Measurements from ENCODE around the gene RASSF9.

RASSF9 gene

GRCh38 chr12:85836197-85837090 is at the start of gene RASSF9:
RASSF9 (minus strand) TSS chr12:85836409; CDS start chr12:85836201, 208 bp downstream.
- DNase-seq: no peak

- no peak for DNase-seq
Measured at GRCh38 chr12:85883763-85884162, 47.6 kb upstream of the RASSF9 start.

GRCh38 chr12:85877459-85877858 is 41.2 kb upstream of the RASSF9 start:
- DNase-seq: no peak

GRCh38 chr12:85874031-85874461 is 37.8 kb upstream of the RASSF9 start, which contains the start of gene NTS:
NTS (plus strand) TSS chr12:85874295; CDS start chr12:85874404, 109 bp downstream.
- DNase-seq: peak; percentile 25

GRCh38 chr12:85872497-85873091 is 36.4 kb upstream of the RASSF9 start:
- peak; percentile 53 for DNase-seq

GRCh38 chr12:85866986-85867776 is 31.0 kb upstream of the RASSF9 start:
- DNase-seq: peak; percentile 34

- DNase-seq: no peak
Measured at GRCh38 chr12:85865890-85866289, 29.7 kb upstream of the RASSF9 start.

- no peak for DNase-seq
Measured at GRCh38 chr12:85856966-85857365, 20.8 kb upstream of the RASSF9 start.

- DNase-seq: no peak
Measured at GRCh38 chr12:85855305-85855704, 19.1 kb upstream of the RASSF9 start.

- DNase-seq: no peak
Measured at GRCh38 chr12:85849344-85849743, 13.1 kb upstream of the RASSF9 start.

GRCh38 chr12:85843606-85844310 is 7.5 kb upstream of the RASSF9 start:
- no peak for DNase-seq

GRCh38 chr12:85835426-85836196 is 598 bp downstream of the RASSF9 start:
- DNase-seq: no peak

- DNase-seq: no peak
Measured at GRCh38 chr12:85834378-85834777, 1.8 kb downstream of the RASSF9 start.

GRCh38 chr12:85833579-85833978 is 2.6 kb downstream of the RASSF9 start:
- no peak for DNase-seq

GRCh38 chr12:85831327-85831990 is 4.8 kb downstream of the RASSF9 start:
- DNase-seq: no peak

GRCh38 chr12:85829391-85829790 is 6.8 kb downstream of the RASSF9 start:
- DNase-seq: no peak

- no peak for DNase-seq
Measured at GRCh38 chr12:85828576-85828975, 7.6 kb downstream of the RASSF9 start.

- DNase-seq: peak; percentile 95
Measured at GRCh38 chr12:85825746-85826145, 10.5 kb downstream of the RASSF9 start.

- no peak for DNase-seq
Measured at GRCh38 chr12:85823436-85824180, 12.6 kb downstream of the RASSF9 start.

- no peak for DNase-seq
Measured at GRCh38 chr12:85821759-85822158, 14.4 kb downstream of the RASSF9 start.

- DNase-seq: no peak
Measured at GRCh38 chr12:85821206-85821605, 15.0 kb downstream of the RASSF9 start.
